NT2/D1 (cell line): ENCODE results near the gene RIPOR3.

Experiments
- DNase-seq: peaks from one replicate; pipeline ENCODE4 v3.0.0-alpha.2; 2011; ENCODE audit warnings: low read depth, low spot score
- H3K27me3 ChIP-seq: 2 replicates; pipeline ENCODE4 v1.6.0; 2011; ENCODE audit warnings: mild to moderate bottlenecking; ENCODE audit not compliant: insufficient read length, insufficient read depth
- H3K36me3 ChIP-seq: 2 replicates; pipeline ENCODE4 v1.6.1; 2011; ENCODE audit warnings: mild to moderate bottlenecking, low read length, mixed read lengths; ENCODE audit not compliant: insufficient read depth, insufficient read length
- H3K4me1 ChIP-seq: 2 replicates; pipeline ENCODE4 v1.5.1; 2011; ENCODE audit not compliant: insufficient read depth, insufficient read length
- H3K4me3 ChIP-seq: 2 replicates; pipeline ENCODE4 v1.5.1; 2011; ENCODE audit warnings: low read depth; ENCODE audit not compliant: insufficient read length
- H3K9ac ChIP-seq: 2 replicates; pipeline ENCODE4 v1.6.0; 2011; ENCODE audit warnings: low read depth; ENCODE audit not compliant: insufficient read length
- H3K9me3 ChIP-seq: 2 replicates; pipeline ENCODE4 v1.5.1; 2011; ENCODE audit warnings: mild to moderate bottlenecking, low read length; ENCODE audit not compliant: insufficient read depth
- SUZ12 ChIP-seq: IDR thresholded peaks from 2 replicates; pipeline ENCODE4 v1.6.1; 2011; ENCODE audit not compliant: insufficient read length, insufficient read depth; ENCODE audit errors: extremely low read depth
- YY1 ChIP-seq: IDR thresholded peaks from 2 replicates; pipeline ENCODE4 v1.6.1; 2011; ENCODE audit not compliant: insufficient read length, insufficient read depth
- ZNF274 ChIP-seq: IDR thresholded peaks from 2 replicates; pipeline ENCODE4 v1.6.1; 2011; ENCODE audit warnings: mild to moderate bottlenecking, low read depth, low read length

RIPOR3 gene

GRCh38 chr20:50688256-50688975 lies 2.9 kb downstream of the RIPOR3 start:
- TF ChIP-seq ZNF274 (no peak), YY1 (no peak), SUZ12 (no peak)
- no peaks in the 10 kb centered on the region for H3K36me3 ChIP-seq
- H3K9me3 ChIP-seq, result no peaks in the 10 kb centered on the region
- peaks cover 9% of the 10 kb centered on the region for H3K4me1 ChIP-seq
- DNase-seq, result no peak
- no peak overlapping the region for H3K4me3 ChIP-seq
- no peak overlapping the region for H3K9ac ChIP-seq
- H3K27me3 ChIP-seq, result no peaks in the 10 kb centered on the region

DNA sequence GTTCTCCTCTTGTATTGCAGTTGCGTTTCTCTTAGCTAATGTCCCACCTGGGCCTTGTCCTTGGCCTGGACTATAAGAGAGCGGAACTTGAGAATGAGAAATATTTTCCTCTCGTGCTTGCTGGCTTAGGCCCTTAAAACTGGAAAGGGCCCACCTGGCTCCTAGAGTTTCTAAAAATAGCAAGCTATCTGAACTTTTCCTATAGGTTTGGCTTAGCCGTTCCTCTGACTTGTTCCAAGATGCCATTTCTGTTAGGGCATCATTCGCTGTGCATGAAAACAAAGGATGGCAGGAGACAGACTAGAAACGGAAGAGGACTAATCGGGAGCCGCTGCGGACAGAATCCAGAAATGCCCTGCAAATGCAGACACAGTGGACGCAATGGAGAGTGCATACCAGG lies 4.5 kb downstream of the RIPOR3 start:
- Histone ChIP-seq H3K4me3 (no peak overlapping the region), H3K4me1 (peaks cover 9% of the 10 kb centered on the region), H3K36me3 (no peaks in the 10 kb centered on the region), H3K9ac (no peak overlapping the region), H3K27me3 (no peaks in the 10 kb centered on the region), H3K9me3 (no peaks in the 10 kb centered on the region)
- TF ChIP-seq ZNF274 (no peak), YY1 (no peak), SUZ12 (no peak)
- no peak for DNase-seq

DNA sequence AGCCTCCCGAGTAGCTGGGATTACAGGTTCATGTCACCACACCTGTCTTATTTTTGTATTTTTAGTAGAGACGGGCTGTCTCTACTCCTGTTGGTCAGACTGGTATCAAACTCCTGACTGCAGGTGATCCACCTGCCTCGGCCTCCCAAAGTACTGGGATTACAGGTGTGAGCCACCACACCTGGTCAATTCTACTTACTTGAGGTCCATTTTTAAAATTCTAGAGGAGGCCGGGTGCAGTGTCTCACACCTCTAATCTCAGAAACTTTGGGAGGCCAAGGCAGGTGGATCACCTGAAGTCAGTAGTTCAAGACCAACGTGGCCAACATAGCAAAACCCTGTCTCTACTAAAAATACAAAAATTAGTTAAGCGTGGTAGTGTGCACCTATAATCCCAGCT lies 7.8 kb downstream of the RIPOR3 start:
- H3K27me3 ChIP-seq, result no peaks in the 10 kb centered on the region
- H3K36me3 ChIP-seq, result no peaks in the 10 kb centered on the region
- TF ChIP-seq SUZ12 (no peak), ZNF274 (no peak), YY1 (no peak)
- H3K9me3 ChIP-seq, result no peaks in the 10 kb centered on the region
- no peaks in the 10 kb centered on the region for H3K4me1 ChIP-seq
- no peak for DNase-seq
- no peak overlapping the region for H3K9ac ChIP-seq
- no peak overlapping the region for H3K4me3 ChIP-seq

DNA sequence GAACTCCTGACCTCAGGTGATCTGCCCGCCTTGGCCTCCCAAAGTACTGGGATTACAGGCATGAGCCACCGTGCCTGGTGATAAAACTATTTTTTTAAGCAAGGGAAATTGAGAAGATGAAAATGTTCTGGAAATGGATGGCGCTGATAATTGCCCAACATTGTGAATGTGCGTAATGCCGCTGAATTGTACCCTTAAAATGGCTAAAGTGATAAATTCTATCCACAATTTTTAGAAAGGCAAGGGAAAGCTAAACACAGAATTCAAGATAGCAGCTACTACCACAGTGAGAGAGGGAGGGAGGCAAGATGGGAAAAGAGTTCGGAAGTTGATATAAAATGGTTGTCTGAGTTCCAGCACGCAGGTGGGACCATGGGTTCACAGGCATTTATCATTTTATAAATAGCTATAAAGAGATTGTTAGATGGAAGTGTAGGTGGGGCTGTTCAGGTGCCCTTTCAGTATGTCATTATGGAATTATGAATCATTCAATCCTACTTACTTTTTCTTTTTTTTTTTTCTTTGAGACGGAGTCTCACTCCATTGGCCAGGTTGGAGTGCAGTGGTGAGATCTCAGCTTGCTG lies 8.3 kb downstream of the RIPOR3 start:
- Histone ChIP-seq H3K4me1 (no peaks in the 10 kb centered on the region), H3K36me3 (no peaks in the 10 kb centered on the region), H3K9ac (no peak overlapping the region), H3K4me3 (no peak overlapping the region), H3K27me3 (no peaks in the 10 kb centered on the region), H3K9me3 (no peaks in the 10 kb centered on the region)
- TF ChIP-seq YY1 (no peak), SUZ12 (no peak), ZNF274 (no peak)
- no peak for DNase-seq

DNA sequence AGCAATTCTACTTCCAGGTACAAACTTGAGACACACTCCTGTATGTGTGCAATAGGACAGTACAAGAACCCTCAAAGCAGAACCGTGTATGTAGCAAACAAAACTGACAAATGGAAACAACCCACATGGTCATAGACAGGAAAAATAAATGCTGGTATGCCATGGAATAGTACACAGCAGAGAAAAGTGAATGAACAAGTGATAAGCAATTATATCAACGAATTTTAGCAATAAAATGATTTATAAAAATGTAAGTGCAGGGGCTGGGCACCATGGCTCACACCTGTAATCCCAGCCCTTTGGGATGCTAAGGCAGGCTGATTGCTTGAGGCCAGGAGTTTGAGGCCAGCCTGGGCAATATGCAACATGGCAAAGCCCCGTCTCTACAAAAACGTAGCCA lies 9.3 kb downstream of the RIPOR3 start:
- no peak for DNase-seq
- Histone ChIP-seq H3K27me3 (no peaks in the 10 kb centered on the region), H3K9me3 (no peaks in the 10 kb centered on the region), H3K4me3 (no peak overlapping the region), H3K36me3 (no peaks in the 10 kb centered on the region), H3K4me1 (no peaks in the 10 kb centered on the region), H3K9ac (no peak overlapping the region)
- TF ChIP-seq YY1 (no peak), ZNF274 (no peak), SUZ12 (no peak)

DNA sequence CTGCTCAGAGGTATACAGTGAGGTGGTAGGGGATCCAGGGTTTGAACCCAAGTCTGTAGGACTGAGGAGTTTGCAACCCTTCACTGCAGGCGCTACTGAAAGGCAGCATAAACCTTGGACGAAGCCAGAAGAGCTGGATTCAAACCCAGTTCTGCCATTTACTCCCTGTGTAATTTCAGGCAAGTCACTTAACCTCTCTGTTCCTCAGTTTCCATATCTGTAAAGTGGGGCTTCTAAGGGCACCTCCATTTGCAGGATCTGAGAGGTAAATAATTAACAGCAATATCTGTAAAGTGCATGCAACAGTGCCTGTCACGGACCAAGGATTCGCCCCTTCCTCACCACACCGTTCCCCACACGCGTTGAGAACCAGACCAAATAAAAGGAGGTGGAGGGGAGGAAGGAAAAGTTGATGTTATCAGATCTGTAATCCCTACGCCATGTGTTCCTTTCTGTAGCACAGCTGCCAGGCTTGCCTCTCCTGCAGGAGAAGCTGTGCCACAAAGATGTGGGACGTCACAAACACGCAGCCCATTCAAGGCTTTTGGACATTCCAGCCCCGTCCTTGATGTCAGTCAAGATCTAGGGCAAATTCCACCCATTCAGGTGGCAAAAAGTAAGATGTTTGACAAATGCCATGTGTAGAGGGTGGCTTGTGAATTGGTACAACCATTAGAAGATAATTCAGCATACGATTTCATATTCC lies 9.8 kb downstream of the RIPOR3 start:
- TF ChIP-seq YY1 (no peak), SUZ12 (no peak), ZNF274 (no peak)
- Histone ChIP-seq H3K4me3 (no peak overlapping the region), H3K4me1 (no peaks in the 10 kb centered on the region), H3K9ac (no peak overlapping the region), H3K36me3 (no peaks in the 10 kb centered on the region), H3K27me3 (no peaks in the 10 kb centered on the region), H3K9me3 (no peaks in the 10 kb centered on the region)
- no peak for DNase-seq
